GM10847 (cell line): ENCODE data around the gene MRM2.

Experiments
- POLR2A ChIP-seq: IDR thresholded peaks from 2 replicates; pipeline ENCODE4 v1.6.1; 2011; ENCODE audit not compliant: insufficient read length; ENCODE audit errors: extremely low read depth

MRM2 gene

DNA sequence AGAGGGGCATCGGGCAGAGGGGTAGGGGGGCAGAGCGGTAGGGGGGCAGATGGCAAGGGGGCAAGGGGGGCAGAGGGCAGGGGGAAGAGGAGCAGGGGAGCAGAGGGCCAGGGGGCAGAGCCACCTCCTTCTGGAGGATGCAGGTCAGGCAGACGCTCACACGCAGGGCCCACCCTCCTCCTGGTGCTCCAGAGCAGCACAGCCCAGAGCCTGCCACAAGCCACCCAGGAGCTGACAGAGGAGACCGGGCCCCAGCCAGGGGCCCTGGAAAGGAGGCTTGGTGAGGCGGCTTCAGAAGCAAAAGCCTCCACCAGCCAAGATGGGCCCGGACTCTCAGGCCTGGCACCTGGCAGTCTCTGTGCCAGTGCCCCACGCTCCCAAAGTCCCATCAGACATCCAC is 22.4 kb downstream of the MRM2 start:
- TF ChIP-seq POLR2A, result no peak

DNA sequence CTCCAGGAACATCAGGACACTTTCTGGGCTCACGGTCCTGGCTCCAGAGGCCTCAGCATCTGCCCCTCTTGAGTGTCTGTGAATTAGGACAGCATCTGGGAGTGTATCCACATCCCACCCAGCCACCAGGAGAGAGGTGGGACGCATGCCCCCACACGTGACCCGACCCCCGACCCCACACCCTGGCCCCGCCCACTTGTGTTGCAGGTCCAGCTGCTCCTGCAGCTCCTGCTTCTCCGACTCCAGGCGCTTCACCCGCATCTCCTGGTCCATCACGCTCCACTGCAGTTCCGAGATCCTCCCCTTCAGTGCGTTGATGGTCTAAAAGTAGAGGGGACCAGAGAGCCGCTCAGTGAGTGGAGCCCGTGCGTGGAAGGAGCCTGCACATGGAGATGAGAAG is 22.9 kb downstream of the MRM2 start:
- no peak for TF ChIP-seq POLR2A

DNA sequence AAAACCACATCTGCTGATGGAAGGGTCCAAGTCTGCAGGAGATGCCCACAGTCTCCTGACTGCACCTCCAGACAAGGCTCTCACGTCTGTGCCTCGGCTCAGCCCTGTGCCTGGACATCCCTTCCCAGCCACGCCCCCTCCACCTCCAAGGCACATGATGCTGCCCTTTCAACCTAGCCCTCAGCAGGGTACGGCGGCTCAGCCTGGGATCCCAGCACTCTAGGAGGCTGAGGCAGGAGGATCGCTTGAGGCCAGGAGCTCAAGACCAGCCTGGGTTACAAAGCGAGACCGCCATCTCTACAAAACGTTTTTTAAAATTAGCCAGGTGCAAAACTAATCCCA is 23.6 kb downstream of the MRM2 start:
- no peak for TF ChIP-seq POLR2A

DNA sequence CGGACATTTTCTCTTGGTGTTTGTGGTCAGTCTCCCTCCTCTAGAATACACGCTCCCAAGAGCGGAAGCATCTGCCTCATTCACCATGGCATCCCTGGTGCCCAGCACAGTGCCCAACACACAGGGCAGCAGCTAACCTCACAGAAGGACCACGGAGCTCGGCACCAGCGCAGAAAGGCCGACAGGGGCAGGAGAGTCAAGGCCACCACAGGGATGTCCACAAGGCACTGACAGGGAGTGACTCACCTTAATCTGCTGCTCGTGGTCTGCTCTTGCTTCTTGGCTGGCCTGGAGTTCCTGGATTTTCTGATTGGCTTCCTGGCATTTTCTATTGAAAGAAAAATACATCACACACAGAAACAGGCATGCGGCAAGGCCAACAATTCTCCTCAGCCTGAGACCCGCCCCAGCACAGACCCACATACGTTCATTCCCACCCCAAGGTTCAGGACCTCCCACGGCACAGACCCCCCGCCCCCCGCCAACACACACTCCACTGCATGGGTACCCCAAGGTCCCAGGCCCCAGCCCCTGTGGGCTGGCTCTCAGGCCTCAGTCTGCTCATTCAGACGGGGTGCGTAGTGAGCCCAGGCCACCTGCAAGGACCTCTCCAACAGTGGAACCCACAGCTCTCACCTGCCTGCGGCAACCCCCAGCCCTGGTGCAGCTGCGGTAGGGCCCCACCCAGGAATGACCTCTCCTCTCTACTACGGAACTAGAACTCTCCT is 24.1 kb downstream of the MRM2 start:
- TF ChIP-seq POLR2A, result no peak

DNA sequence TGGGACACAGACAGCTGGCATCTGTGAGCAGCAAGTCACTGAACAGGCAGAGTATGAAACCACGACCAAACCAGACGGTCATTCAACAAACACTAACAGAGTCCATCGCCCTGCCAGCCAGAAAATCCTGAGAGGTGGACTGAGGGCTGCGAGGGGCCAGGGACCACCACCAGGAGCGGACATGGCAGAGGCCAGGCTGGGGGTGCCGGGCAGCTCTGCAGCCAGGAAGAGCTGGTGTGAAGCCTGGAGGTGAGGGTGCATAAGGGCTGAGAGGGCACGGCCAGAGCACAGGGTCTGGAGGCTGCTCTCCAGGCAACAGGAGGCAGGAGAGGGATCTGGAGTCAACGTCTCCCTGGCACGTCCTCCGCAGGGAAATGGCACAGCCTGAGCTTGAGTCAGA is 24.8 kb downstream of the MRM2 start:
- TF ChIP-seq POLR2A, result no peak

DNA sequence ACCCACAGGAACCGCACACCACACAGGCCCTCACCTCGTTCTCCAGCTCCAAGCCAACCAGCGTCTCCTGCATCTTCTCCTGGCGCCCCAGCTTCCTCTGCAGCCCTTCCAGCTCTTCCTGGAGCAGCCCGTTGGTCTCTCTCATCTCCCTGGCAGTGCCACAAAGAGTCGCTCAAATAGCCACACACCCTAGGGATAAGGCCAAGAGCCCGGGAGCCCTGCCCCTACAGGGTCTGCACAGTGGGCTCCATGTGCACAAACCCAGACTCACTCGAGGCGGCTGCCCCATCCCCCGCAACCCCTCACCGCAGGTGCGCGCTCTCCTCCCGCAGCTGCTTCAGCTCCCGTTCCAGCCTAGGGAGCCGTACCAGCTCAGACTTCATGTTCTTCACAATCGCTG is 26.2 kb downstream of the MRM2 start:
- TF ChIP-seq POLR2A, result no peak

DNA sequence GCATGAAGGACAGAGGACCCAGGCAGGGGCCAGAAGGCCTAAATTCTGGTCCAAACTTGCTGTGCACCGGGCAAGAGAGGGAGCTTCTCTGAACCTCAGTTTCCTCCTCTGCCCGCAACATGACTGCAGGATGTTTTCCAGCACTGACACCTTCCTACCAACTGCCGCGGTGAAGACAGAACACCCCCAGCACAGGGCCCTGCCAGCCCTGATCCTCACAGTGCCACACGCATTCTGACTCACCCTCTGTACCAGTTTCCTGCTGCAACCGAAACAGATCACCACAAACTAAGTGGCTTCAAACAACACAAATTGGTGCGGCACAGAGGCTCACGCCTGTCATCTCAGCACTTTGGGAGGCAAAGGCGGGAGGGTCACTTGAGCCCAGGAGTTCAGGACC is 27.4 kb downstream of the MRM2 start:
- TF ChIP-seq POLR2A, result no peak

DNA sequence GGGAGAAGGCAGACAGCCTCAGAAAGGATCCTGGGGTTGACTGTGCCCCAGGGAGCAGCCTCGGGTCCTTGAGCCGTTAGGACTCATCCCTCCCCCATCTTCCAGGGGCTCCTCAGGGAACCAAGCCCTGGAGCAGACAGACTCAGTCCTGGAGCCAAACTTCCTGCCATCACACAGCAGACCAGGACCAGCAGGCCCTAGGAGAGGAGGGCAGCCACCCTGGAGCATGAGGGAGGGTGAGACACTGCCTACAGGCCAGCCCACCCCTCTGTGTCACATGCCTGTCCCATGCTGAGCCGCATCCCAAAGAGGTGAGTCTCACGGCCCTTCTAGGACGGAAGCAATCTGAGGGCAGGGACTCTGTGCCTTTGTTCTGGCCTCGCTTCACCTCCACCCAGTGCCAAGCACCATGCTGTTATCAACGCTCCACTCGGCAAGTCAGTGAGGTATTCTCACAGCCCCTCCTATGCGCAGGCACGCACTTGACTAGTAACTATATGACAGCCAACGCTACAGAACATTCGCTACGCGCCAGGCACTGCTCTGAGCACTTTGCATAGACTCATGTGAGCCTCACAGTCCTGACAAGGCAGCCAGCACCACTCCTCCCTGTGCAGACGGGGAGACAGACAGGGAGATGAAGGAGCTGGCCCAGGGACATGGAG is 28.3 kb downstream of the MRM2 start:
- TF ChIP-seq POLR2A, result no peak

DNA sequence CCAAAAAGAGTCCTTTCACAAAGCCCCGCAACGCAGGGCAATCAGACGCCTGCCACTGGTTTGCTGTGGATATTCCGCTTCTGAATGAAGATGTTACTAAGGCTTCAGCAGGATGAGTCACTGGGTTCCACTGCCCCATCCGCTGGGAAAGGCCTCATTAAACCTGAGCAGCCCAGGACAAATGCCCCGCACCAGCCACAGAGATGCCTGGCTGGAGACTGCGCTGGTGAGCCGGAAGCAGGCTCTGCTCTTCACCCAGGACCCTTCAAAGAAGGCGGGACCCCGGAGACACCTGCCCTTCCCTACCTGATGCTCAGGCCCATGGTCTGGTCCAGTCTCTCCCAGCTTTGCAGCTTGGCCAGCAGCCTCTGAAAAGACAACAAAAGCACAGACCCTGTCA is 29.1 kb downstream of the MRM2 start:
- no peak for TF ChIP-seq POLR2A

DNA sequence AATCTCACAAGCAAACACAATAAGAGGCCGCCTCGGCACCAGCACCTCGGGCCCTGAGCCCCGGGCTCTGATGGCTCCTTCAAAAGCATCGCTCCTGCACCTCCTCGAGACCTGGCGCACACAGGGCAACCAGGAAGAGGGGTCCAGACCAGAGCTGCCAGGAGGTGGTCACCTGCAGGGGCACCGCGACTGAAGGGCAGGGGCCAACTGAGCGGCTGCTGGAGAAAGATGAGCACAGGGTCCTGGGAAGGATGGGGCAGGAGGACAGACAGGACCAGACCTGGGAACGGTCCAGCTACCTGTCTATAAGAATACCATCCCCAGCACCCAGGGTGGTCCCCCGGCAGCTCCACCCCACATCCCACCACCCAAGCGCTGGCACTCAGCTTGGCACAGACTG is 30.1 kb downstream of the MRM2 start:
- no peak for TF ChIP-seq POLR2A

DNA sequence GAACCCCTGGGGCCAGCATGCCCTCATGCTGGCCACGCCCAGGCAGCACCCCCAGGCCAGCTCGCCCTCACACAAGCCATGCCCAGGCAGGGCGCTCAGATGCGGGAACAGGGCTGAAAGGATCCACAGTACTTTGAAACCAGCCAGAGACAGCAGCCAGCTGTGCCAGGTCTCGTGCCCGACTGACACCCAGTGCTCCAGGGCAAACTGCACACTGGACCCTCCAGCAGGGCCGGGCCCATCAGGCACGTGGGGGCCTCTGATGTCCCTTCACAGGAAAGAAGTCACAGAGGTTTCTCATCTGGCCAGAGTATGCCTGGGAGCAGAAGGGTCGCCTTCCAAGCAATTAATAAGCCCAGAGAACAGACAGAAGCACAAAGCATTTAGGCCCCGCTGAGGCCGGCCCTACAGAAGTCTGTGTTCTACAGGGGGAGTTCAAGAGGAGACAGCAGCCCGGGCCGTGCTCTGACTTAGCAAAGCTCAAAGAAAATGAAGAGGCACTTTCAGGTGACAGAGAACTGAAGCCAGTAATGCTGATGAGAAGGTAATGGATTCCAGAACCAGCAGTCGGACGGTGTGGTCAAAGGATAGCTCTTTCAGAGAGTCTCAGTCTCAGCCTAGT is 30.6 kb downstream of the MRM2 start:
- no peak for TF ChIP-seq POLR2A

DNA sequence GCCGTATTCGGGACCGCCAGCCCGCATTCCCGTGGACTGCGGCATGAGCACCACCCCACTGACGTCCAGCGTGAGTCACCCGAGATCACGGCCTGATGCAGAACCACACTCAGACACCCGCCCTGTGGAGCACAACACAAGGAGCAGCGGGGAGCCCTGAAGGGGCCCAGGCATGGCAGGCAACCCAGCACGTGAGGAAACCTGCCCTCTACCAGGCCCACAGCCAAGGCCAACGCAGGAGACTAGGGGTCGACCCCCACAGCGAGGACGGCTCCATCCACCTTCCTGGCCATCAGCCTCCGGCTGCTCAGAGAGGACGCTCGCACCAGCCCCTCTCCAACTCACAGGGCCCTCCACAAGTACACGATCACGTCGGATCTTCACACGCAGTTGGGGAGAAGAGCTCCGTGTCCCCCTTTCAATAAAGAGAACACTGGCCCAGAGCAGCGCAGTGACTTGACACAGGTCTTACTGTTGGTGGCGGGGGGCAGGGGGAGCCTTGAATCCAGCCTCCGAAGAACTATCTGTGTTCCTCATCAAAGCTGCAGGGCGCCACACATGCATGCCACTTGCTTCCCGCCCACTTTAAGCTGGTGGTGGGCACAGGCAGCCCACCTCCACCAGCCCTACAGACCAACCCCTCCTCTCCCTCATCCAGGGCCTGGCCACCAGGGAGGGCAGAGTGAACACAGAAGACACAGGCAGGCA is 31.3 kb downstream of the MRM2 start:
- no peak for TF ChIP-seq POLR2A

DNA sequence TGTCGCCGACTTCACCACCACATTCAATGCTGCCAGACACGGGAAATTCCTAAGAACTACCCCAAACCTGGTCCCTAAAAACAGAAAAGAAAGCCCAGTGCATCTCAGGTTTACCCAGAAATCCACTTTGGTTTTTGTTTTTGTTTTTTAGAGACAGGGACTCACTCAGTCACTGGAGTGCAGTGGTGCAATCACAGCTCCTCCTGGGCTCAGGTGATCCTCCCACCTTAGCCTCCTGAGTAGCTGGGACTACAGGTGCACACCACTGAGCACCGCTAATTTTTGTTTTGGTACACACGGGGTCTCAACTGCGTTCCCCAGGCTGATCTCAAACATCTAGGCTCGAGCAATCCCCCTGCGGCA is 32.1 kb downstream of the MRM2 start:
- no peak for TF ChIP-seq POLR2A

DNA sequence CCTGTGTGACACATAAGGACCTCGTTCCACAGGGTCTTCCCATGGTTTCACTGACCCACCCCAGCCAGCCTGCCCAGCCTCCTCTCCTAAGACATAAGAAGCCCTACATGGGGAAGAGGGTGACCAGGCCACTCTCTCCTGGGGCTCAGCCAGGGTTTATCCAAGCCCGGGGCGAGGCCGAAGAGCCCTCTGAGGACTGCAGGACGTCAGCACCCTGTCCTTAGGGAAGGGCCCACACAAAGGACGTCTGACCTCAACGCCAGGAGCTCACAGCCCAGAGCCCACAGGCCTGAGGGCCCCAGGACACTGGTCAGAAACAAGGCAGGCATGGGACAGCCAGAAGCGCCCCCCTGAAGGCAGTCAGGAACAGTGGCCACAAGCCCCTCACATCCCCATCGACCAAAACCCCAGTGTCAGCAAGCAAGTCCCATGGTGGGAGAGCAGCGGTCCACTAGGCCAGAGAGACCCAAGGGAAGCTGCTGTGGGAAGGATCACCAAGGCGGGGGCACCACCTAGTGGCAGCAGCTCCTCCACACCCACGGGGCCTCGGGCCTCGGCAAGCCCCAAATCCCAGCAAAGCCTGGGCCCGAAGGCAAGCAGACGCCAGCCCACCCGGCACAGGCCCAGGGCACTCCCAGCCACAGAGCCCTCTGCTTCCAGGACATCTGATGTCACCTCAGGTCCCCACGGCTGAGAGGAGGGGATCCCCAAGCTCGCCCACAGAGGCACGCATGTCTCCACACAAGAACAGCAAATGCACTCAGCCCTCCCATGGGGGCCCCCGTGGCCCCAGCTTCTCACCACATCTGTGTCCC is 32.7 kb downstream of the MRM2 start:
- no peak for TF ChIP-seq POLR2A

DNA sequence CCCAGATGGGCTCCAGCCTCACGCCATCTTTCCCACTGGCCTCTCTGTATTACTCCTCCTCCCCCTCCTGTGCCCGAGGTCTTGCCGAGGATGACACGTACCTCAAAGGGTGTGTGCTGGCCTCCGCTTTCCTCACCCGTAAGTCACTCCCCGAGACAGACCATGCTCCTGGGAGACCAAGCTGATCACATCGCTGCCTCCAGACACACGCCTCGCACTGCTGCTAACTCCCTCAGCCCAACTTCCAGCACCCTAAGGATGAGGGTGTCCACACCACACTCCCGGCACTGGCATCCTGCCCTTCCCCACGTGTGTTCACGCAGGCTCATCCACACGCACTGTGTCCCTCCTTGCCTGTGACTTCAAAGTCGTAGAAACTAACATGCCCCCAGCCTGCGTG is 33.3 kb downstream of the MRM2 start:
- TF ChIP-seq POLR2A, result no peak

DNA sequence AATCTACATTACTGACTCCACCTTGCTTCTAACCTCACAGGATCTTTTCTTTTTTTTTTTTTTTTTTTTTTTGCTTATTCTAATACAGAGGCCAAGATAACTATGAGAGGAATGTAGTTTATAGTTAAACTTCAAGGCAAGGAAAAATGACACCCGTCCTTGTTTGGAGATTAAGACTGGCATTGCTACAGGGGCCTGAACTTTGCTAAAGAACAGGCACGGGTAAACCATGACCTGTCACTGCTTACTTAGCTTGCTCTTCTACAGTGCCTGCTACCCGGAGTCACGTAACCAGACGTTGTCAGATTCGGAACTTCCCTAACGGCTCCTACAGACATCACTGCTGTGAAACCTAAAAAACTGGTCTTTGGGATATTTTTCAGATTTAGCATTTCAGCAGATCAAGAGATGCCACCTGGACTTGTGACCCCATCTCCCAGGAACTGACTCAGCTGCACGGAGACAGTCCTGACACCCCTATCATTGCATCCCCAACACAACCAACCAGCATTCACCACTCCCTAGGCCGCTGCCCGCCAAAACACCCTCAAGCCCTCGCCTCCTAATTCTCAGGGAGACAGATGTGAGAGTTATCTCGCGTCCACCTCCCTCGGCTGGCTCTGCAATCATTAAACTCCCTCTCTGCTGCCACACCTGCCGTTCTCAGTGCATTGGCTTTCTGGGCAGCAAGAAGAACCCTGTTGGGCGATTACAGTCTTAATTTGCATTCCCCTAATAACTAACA is 36.8 kb downstream of the MRM2 start:
- TF ChIP-seq POLR2A, result no peak
